SK-N-MC (cell line): ENCODE data around the gene PCNX4.

Experiments
- EZH2 ChIP-seq: fragments of 200-600 bp; sonication (generic); IDR thresholded peaks from one replicate; pipeline ENCODE4 v1.6.1; 2017; ENCODE audit warnings: antibody characterized with exemption
- FOXP2 ChIP-seq: optimal IDR thresholded peaks from 2 replicates; pipeline ENCODE3; 2011; ENCODE audit warnings: mild to moderate bottlenecking, moderate library complexity; ENCODE audit not compliant: insufficient read depth; ENCODE audit errors: extremely low read length, control extremely low read depth
- POLR2AphosphoS5 ChIP-seq: IDR thresholded peaks from 2 replicates; pipeline ENCODE4 v1.6.1; 2012; ENCODE audit warnings: mild to moderate bottlenecking, low read depth, low read length, borderline replicate concordance

DNA sequence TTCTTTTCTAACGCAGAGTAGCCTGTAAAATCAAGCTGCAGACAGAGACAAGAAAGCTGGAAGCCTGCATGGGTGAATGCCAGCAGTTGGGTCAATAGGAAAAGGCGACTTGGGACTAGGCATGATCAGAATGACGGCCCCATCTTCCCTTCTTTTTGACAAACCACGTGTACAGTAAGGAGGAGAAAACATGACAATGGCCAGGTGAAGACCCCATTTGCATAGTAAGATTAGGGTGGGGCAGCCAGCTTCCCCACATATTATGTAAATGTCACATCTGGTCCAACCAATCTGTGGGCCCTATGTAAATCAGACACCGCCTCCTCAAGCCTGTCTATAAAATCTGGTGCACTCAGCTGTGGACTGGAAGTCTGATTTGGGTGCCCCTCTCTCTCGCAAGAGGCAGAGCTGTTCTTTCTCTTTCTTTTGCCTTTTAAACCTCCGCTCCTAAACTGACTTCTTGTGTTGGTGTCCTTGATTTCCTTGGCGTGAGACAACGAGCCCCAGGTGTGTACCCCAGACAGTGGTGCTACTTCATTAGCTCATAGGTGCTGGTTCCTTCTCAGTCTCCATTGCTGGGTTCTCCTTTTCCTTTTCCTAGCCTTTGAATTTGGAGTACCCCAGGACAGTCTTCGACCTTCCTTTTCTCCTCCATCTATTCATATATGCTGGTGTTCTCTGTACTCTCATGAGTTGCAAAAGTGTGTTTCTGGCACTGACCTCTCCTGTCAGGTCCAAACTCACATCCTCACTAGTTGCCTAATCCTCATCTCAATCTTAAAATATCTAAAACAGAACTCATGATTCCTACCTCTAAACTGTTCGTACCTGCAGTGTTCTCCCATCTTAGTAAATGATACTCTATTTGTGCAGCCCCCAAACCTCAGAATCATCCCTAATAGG is 82.9 kb downstream of the PCNX4 start:
- TF ChIP-seq EZH2: no peak
- no peak for TF ChIP-seq POLR2AphosphoS5
- TF ChIP-seq FOXP2: no peak
